D721Med (cell line): ENCODE measurements around the gene RACGAP1.

ENCODE experiments used
- DNase-seq: peaks from one replicate; pipeline ENCODE4 v3.0.0; 2011; ENCODE audit warnings: low spot score; ENCODE audit not compliant: insufficient read length
- FAIRE-seq: peaks from 2 replicates; lab custom pipeline; 2011; peaks lifted over from hg19 to GRCh38; lab: Jason Lieb, UNC
- CTCF ChIP-seq: IDR thresholded peaks from 2 replicates; pipeline ENCODE4 v1.5.1; 2012; ENCODE audit warnings: mild to moderate bottlenecking, control low read depth; ENCODE audit not compliant: insufficient read depth; ENCODE audit errors: missing control alignments

Gene RACGAP1

GRCh38 chr12:49980501-49981349, 44.6 kb downstream of the RACGAP1 start:
- TF ChIP-seq CTCF, result no peak
- DNase-seq, result no peak
- peak; percentile 48 for FAIRE-seq

DNA sequence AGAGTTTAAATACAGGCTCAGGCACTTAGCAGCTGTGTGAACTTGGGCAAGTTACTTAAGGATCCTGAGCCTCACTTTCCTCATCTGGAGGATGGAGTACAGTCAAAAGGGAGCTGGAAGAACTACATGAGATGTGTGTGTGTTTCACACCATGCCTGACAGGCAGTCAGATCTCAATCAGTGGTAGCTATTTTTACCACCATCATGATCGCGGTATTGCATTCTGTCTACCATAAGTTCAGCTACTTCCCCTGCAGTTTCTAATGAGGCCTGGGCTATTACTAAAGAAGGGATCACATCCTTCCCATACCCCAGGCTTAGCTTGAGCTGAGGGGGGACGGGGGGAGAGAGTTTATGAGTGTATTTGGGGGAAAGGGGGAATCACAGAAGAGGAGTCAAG, 45.5 kb downstream of the RACGAP1 start:
- FAIRE-seq, result no peak
- TF ChIP-seq CTCF, result no peak
- no peak for DNase-seq

DNA sequence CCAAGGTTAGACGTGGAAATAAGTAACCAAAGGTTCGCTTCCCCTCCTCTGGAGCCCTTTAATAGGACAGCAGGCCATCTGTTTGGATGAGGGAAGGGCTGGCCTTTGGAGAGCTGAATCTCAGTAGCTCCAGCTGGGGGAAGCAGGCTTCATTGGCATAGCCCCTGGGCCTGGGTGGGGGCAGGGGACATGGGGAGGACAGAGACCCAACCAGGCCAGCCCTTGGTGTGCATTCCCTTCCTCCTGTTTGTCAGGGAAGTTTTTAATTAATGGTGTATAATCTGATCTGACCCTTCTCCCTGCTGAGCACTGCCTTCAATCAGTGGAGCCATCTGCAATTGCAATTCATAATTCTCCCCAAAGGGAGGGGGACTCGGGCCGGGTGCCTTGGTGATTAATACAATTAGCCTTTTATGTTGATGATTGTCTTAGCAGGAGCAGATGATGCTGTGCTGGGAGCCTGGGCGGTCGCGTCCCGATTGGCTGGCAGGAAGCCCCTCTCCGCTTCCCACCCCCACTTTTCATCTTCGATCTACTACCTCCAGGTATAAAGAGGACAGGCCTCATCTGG, 46.2 kb downstream of the RACGAP1 start:
- DNase-seq, result no peak
- peak; percentile 84 for FAIRE-seq
- no peak for TF ChIP-seq CTCF

GRCh38 chr12:49978125-49978524, 47.2 kb downstream of the RACGAP1 start:
- no peak for DNase-seq
- no peak for FAIRE-seq
- TF ChIP-seq CTCF, result no peak

GRCh38 chr12:49976557-49976956, 48.7 kb downstream of the RACGAP1 start:
- DNase-seq (no peak), FAIRE-seq (no peak)
- TF ChIP-seq CTCF, result no peak

- DNase-seq (no peak), FAIRE-seq (no peak)
- no peak for TF ChIP-seq CTCF
Measured at GRCh38 chr12:49975318-49975761, 50.0 kb downstream of the RACGAP1 start.
